IPS DF 4.7 (cell line): ENCODE measurements around the gene ZDHHC7.

ENCODE experiments used
- DNase-seq: peaks from one replicate; pipeline ENCODE4 v3.0.0-alpha.2; 2013; ENCODE audit warnings: low spot score; ENCODE audit errors: extremely low read depth

Gene ZDHHC7

GRCh38 chr16:84996365-84996764 is 15.0 kb downstream of the ZDHHC7 start:
- no peak for DNase-seq

GRCh38 chr16:84995663-84996062 is 15.7 kb downstream of the ZDHHC7 start:
- DNase-seq: no peak

GRCh38 chr16:84993926-84994325 is 17.4 kb downstream of the ZDHHC7 start:
- no peak for DNase-seq

- DNase-seq: no peak
Measured at GRCh38 chr16:84992717-84993075, 18.6 kb downstream of the ZDHHC7 start.

- no peak for DNase-seq
Measured at GRCh38 chr16:84990782-84991181, 20.6 kb downstream of the ZDHHC7 start.

GRCh38 chr16:84989749-84990620 is 21.4 kb downstream of the ZDHHC7 start:
- no peak for DNase-seq

- no peak for DNase-seq
Measured at GRCh38 chr16:84988328-84989080, 22.8 kb downstream of the ZDHHC7 start.

- DNase-seq: no peak
Measured at GRCh38 chr16:84986879-84987278, 24.5 kb downstream of the ZDHHC7 start.

- no peak for DNase-seq
Measured at GRCh38 chr16:84986102-84986501, 25.2 kb downstream of the ZDHHC7 start.

- DNase-seq: no peak
Measured at GRCh38 chr16:84985079-84986065, 26.0 kb downstream of the ZDHHC7 start.

GRCh38 chr16:84982434-84982833 is 28.9 kb downstream of the ZDHHC7 start:
- DNase-seq: no peak

GRCh38 chr16:84979516-84979915 is 31.8 kb downstream of the ZDHHC7 start:
- DNase-seq: no peak

- DNase-seq: no peak
Measured at GRCh38 chr16:84976644-84977400, 34.5 kb downstream of the ZDHHC7 start.

- no peak for DNase-seq
Measured at GRCh38 chr16:84975522-84975921, 35.8 kb downstream of the ZDHHC7 start.

- no peak for DNase-seq
Measured at GRCh38 chr16:84975066-84975465, 36.3 kb downstream of the ZDHHC7 start.

- no peak for DNase-seq
Measured at GRCh38 chr16:84973776-84974523, 37.4 kb downstream of the ZDHHC7 start.

GRCh38 chr16:84973236-84973635 is 38.1 kb downstream of the ZDHHC7 start:
- no peak for DNase-seq

- peak; percentile 28 for DNase-seq
Measured at GRCh38 chr16:84970447-84971127, 40.7 kb downstream of the ZDHHC7 start.

GRCh38 chr16:84967828-84968227 is 43.5 kb downstream of the ZDHHC7 start:
- DNase-seq: no peak
